Inferior parietal cortex (tissue), 1 donor: Measurements from ENCODE around the gene LCNL1.

Experiments used
- DNase-seq: peaks from one replicate; pipeline ENCODE4 v3.0.0-alpha.2; 2016; ENCODE audit errors: extremely low spot score

The LCNL1 gene

GRCh38 chr9:137011156-137011555 lies 28.4 kb downstream of the LCNL1 start:
- no peak for DNase-seq

GRCh38 chr9:137011907-137012675 lies 29.3 kb downstream of the LCNL1 start:
- no peak for DNase-seq

- DNase-seq = no peak
Measured at GRCh38 chr9:137012694-137013570, 30.1 kb downstream of the LCNL1 start.

GRCh38 chr9:137013571-137013940 lies 30.8 kb downstream of the LCNL1 start:
- DNase-seq = no peak

GRCh38 chr9:137014166-137014565 lies 31.4 kb downstream of the LCNL1 start:
- DNase-seq = no peak

- DNase-seq = no peak
Measured at GRCh38 chr9:137014776-137015539, 32.2 kb downstream of the LCNL1 start.

- no peak for DNase-seq
Measured at GRCh38 chr9:137015540-137015930, 32.7 kb downstream of the LCNL1 start.

GRCh38 chr9:137015976-137016375 lies 33.2 kb downstream of the LCNL1 start:
- DNase-seq = no peak

GRCh38 chr9:137016436-137016835 lies 33.6 kb downstream of the LCNL1 start:
- no peak for DNase-seq

- no peak for DNase-seq
Measured at GRCh38 chr9:137017071-137017470, 34.3 kb downstream of the LCNL1 start.

GRCh38 chr9:137017791-137018497 lies 35.2 kb downstream of the LCNL1 start:
- no peak for DNase-seq

GRCh38 chr9:137018761-137019559 lies 36.2 kb downstream of the LCNL1 start:
- no peak for DNase-seq

- DNase-seq = no peak
Measured at GRCh38 chr9:137019891-137020683, 37.3 kb downstream of the LCNL1 start.

- no peak for DNase-seq
Measured at GRCh38 chr9:137020771-137021567, 38.2 kb downstream of the LCNL1 start.

- no peak for DNase-seq
Measured at GRCh38 chr9:137021568-137021978, 38.8 kb downstream of the LCNL1 start.

- peak; percentile 72 for DNase-seq
Measured at GRCh38 chr9:137021979-137022661, 39.3 kb downstream of the LCNL1 start.

GRCh38 chr9:137022662-137023008 lies 39.8 kb downstream of the LCNL1 start:
- DNase-seq = no peak

- DNase-seq = no peak
Measured at GRCh38 chr9:137023157-137023556, 40.4 kb downstream of the LCNL1 start.

- no peak for DNase-seq
Measured at GRCh38 chr9:137023583-137023991, 40.8 kb downstream of the LCNL1 start.
